Measurements from ENCODE around the gene FNDC11. TPM values are rescaled to one million over a fixed set of nuclear protein-coding genes. Genes with fewer than 3 reads are reported as not detected.

FNDC11 gene
- total and polyA plus RNA-seq, 2 of the 13 experiments (the other 11 are each of a cell fraction or from before 2014, with no cell fraction given): 0.07 TPM; not detected in 1

GRCh38 chr20:63544241-63544957 is 9.6 kb upstream of the FNDC11 start (continued):
- TF ChIP-seq, protein P1, sequence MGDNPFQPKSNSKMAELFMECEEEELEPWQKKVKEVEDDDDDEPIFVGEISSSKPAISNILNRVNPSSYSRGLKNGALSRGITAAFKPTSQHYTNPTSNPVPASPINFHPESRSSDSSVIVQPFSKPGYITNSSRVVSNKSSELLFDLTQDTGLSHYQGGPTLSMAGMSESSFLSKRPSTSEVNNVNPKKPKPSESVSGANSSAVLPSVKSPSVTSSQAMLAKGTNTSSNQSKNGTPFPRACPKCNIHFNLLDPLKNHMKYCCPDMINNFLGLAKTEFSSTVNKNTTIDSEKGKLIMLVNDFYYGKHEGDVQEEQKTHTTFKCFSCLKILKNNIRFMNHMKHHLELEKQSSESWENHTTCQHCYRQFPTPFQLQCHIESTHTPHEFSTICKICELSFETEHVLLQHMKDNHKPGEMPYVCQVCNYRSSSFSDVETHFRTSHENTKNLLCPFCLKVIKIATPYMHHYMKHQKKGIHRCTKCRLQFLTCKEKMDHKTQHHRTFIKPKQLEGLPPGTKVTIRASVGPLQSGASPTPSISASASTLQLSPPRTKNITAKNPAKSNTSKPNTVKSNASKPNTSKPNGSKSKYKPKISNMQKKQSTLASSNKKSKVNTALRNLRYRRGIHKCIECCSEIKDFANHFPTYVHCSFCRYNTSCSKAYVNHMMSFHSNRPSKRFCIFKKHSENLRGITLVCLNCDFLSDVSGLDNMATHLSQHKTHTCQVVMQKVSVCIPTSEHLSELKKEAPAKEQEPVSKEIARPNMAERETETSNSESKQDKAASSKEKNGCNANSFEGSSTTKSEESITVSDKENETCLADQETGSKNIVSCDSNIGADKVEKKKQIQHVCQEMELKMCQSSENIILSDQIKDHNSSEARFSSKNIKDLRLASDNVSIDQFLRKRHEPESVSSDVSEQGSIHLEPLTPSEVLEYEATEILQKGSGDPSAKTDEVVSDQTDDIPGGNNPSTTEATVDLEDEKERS (CRISPR knock-in tag; IDR thresholded peaks at IDR 0.05): no peak
- peak; percentile 8; the same call in 1 of the 2 replicates for TF ChIP-seq RAD21 (CRISPR knock-in tag; IDR thresholded peaks at IDR 0.05)
- TF ChIP-seq, protein P2, sequence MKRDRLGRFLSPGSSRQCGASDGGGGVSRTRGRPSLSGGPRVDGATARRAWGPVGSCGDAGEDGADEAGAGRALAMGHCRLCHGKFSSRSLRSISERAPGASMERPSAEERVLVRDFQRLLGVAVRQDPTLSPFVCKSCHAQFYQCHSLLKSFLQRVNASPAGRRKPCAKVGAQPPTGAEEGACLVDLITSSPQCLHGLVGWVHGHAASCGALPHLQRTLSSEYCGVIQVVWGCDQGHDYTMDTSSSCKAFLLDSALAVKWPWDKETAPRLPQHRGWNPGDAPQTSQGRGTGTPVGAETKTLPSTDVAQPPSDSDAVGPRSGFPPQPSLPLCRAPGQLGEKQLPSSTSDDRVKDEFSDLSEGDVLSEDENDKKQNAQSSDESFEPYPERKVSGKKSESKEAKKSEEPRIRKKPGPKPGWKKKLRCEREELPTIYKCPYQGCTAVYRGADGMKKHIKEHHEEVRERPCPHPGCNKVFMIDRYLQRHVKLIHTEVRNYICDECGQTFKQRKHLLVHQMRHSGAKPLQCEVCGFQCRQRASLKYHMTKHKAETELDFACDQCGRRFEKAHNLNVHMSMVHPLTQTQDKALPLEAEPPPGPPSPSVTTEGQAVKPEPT (CRISPR knock-in tag; IDR thresholded peaks at IDR 0.05; ENCODE audit: low read depth): no peak
- no peak for TF ChIP-seq SIX4 (CRISPR knock-in tag; IDR thresholded peaks at IDR 0.05)
- TF ChIP-seq, protein P3, sequence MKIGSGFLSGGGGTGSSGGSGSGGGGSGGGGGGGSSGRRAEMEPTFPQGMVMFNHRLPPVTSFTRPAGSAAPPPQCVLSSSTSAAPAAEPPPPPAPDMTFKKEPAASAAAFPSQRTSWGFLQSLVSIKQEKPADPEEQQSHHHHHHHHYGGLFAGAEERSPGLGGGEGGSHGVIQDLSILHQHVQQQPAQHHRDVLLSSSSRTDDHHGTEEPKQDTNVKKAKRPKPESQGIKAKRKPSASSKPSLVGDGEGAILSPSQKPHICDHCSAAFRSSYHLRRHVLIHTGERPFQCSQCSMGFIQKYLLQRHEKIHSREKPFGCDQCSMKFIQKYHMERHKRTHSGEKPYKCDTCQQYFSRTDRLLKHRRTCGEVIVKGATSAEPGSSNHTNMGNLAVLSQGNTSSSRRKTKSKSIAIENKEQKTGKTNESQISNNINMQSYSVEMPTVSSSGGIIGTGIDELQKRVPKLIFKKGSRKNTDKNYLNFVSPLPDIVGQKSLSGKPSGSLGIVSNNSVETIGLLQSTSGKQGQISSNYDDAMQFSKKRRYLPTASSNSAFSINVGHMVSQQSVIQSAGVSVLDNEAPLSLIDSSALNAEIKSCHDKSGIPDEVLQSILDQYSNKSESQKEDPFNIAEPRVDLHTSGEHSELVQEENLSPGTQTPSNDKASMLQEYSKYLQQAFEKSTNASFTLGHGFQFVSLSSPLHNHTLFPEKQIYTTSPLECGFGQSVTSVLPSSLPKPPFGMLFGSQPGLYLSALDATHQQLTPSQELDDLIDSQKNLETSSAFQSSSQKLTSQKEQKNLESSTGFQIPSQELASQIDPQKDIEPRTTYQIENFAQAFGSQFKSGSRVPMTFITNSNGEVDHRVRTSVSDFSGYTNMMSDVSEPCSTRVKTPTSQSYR (CRISPR knock-in tag; IDR thresholded peaks at IDR 0.05; ENCODE audit: borderline replicate concordance): peak; percentile 35; the same call in 1 of the 2 replicates
- TF ChIP-seq ARID5B (CRISPR knock-in tag; IDR thresholded peaks at IDR 0.05): peak; percentile 52
- TF ChIP-seq ZNF546 (CRISPR knock-in tag; conservative IDR thresholded peaks at IDR 0.05): no peak; the same call in 1 of the 2 replicates
- TF ChIP-seq REXO4 (CRISPR knock-in tag; IDR thresholded peaks at IDR 0.05; ENCODE audit: borderline replicate concordance): no peak
- no peak for TF ChIP-seq ZNF788 (CRISPR knock-in tag; IDR thresholded peaks at IDR 0.05; ENCODE audit: borderline replicate concordance)
- peak; percentile 25; the same call in 1 of the 2 replicates for TF ChIP-seq CSRNP1 (CRISPR knock-in tag; IDR thresholded peaks at IDR 0.05)
- no peak for TF ChIP-seq CHD4 (IDR thresholded peaks at IDR 0.05; ENCODE audit: borderline replicate concordance, low read length)
- no peak for TF ChIP-seq PRMT3 (CRISPR knock-in tag; IDR thresholded peaks at IDR 0.05; ENCODE audit: borderline replicate concordance, low read depth)
- TF ChIP-seq JARID2 (CRISPR knock-in tag; IDR thresholded peaks at IDR 0.05; ENCODE audit: insufficient replicate concordance): no peak

All from HepG2 (cell line).